Measurements from ENCODE around the gene NGB. TPM values are rescaled to one million over a fixed set of nuclear protein-coding genes. Genes with fewer than 3 reads are reported as not detected.
"Not testable (repeated sequence)": the region's sequence is repeated elsewhere in the genome, so short reads cannot be mapped to it uniquely, and the experiment has no call there.

NGB gene
- total RNA-seq, 1 donor from 2014 or later: not detected

GRCh38 chr14:77296906-77297305 lies 25.9 kb upstream of the NGB start:
- DNase-seq (ENCODE audit: low spot score) (no peak), ATAC-seq (no peak)

GRCh38 chr14:77296155-77296554 lies 25.1 kb upstream of the NGB start:
- ATAC-seq: no peak
- no peak for DNase-seq (ENCODE audit: low spot score)

GRCh38 chr14:77290705-77291104 lies 19.7 kb upstream of the NGB start:
- DNase-seq (ENCODE audit: low spot score): no peak

GRCh38 chr14:77286576-77286975 lies 15.6 kb upstream of the NGB start:
- no peak for ATAC-seq
- DNase-seq (ENCODE audit: low spot score): no peak

More at GRCh38 chr14:77290705-77291104, 19.7 kb upstream of the NGB start:
- no peak for ATAC-seq

- ATAC-seq: no peak
- DNase-seq (ENCODE audit: low spot score): no peak
Measured at GRCh38 chr14:77284466-77284865, 13.5 kb upstream of the NGB start.

GRCh38 chr14:77284066-77284465 lies 13.1 kb upstream of the NGB start:
- no peak for ATAC-seq
- DNase-seq (ENCODE audit: low spot score): no peak

- no peak for DNase-seq (ENCODE audit: low spot score)
- no peak for ATAC-seq
Measured at GRCh38 chr14:77281852-77282410, 10.9 kb upstream of the NGB start.

- not testable (repeated sequence) for ATAC-seq; DNase-seq (ENCODE audit: low spot score)
Measured at GRCh38 chr14:77280921-77281320, 9.9 kb upstream of the NGB start.

GRCh38 chr14:77279719-77280118 lies 8.7 kb upstream of the NGB start:
- ATAC-seq: no peak
- no peak for DNase-seq (ENCODE audit: low spot score)

- no peak for DNase-seq (ENCODE audit: low spot score)
- no peak for ATAC-seq
Measured at GRCh38 chr14:77278461-77279230, 7.6 kb upstream of the NGB start.

- ATAC-seq (no peak), DNase-seq (ENCODE audit: low spot score) (no peak)
Measured at GRCh38 chr14:77276959-77277358, 6.0 kb upstream of the NGB start.

- DNase-seq (ENCODE audit: low spot score) (no peak), ATAC-seq (no peak)
Measured at GRCh38 chr14:77276295-77276935, 5.4 kb upstream of the NGB start.

GRCh38 chr14:77275601-77276017 lies 4.6 kb upstream of the NGB start:
- DNase-seq (ENCODE audit: low spot score) (no peak), ATAC-seq (no peak)

- DNase-seq (ENCODE audit: low spot score) (no peak), ATAC-seq (no peak)
Measured at GRCh38 chr14:77275041-77275580, 4.1 kb upstream of the NGB start.

GRCh38 chr14:77273796-77274195 lies 2.8 kb upstream of the NGB start:
- ATAC-seq (no peak), DNase-seq (ENCODE audit: low spot score) (no peak)

GRCh38 chr14:77272261-77272660 lies 1.3 kb upstream of the NGB start:
- ATAC-seq (no peak), DNase-seq (ENCODE audit: low spot score) (no peak)

- ATAC-seq (no peak), DNase-seq (ENCODE audit: low spot score) (no peak)
Measured at GRCh38 chr14:77270361-77271112, 469 bp downstream of the NGB start.

GRCh38 chr14:77268989-77269600 lies 1.9 kb downstream of the NGB start:
- no peak for DNase-seq (ENCODE audit: low spot score)
- no peak for ATAC-seq

GRCh38 chr14:77267937-77268699 lies 2.9 kb downstream of the NGB start:
- DNase-seq (ENCODE audit: low spot score) (no peak), ATAC-seq (no peak)

GRCh38 chr14:77266336-77266735 lies 4.7 kb downstream of the NGB start:
- no peak for DNase-seq (ENCODE audit: low spot score)
- no peak for ATAC-seq
